CD4-positive, alpha-beta T cell treated with Interleukin-21 for 1 hour (primary cell): Measurements from ENCODE around the gene MMP7.
"Not testable (repeated sequence)": the region's sequence is repeated elsewhere in the genome, so short reads cannot be mapped to it uniquely, and the experiment has no call there.

Source experiments
- DNase-seq: peaks from one replicate; pipeline ENCODE4 v3.0.0-alpha.2; 2020

The MMP7 gene

DNA sequence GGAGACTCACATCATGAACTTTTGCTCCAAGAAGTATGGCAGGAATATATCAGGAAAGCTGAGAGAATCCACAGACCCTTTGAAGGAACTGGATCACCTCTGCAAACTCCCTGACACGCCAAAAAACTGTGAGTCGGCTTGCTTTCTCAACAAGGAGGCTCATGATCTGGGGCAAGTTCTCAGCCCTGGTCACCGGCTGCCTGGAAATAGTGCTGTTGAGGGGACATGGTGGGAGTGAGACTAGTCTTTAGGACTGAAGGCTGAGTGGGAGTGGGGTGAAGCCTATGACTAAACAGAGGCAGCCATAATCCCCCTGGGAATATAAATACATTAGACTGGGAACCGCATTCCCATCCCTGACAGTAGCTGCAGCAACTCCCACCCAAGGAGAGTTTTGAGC is 8.4 kb upstream of the MMP7 start:
- no peak for DNase-seq

- no peak for DNase-seq
Measured at GRCh38 chr11:102534261-102534872, 3.8 kb upstream of the MMP7 start.

- no peak for DNase-seq
Measured at GRCh38 chr11:102528618-102529017, 1.9 kb downstream of the MMP7 start.

DNA sequence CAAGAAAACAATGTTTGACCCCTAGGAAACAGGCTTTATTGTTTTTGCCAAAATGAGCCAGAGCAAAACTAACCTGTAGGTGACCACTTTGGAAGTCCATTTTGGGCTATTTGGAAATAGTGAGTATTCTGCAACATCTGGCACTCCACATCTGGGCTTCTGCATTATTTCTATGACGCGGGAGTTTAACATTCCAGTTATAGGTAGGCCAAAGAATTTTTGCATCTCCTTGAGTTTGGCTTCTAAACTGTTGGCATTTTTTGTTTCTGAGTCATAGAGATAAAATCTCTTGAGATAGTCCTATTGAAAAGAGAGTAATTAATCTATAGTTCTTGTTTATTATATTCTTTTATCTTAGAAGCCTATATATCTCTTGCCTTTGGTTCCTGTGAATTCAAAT is 2.9 kb downstream of the MMP7 start:
- no peak for DNase-seq

- no peak for DNase-seq
Measured at GRCh38 chr11:102527041-102527440, 3.5 kb downstream of the MMP7 start.

GRCh38 chr11:102523887-102524286 is 6.7 kb downstream of the MMP7 start:
- DNase-seq: no peak

DNA sequence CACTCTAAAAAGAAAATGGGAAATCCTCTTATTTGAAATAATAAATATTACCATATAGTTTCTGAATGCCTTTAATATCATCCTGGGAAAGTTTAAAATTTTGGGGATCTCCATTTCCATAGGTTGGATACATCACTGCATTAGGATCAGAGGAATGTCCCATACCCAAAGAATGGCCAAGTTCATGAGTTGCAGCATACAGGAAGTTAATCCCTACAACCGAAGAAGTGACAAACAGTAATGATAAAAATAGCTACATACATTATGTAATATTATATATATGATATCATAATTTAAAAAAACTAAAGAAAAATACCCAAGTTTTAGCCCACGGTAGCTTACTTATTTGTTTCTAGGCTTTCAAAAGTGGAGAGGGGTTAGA is 7.4 kb downstream of the MMP7 start:
- DNase-seq: no peak

DNA sequence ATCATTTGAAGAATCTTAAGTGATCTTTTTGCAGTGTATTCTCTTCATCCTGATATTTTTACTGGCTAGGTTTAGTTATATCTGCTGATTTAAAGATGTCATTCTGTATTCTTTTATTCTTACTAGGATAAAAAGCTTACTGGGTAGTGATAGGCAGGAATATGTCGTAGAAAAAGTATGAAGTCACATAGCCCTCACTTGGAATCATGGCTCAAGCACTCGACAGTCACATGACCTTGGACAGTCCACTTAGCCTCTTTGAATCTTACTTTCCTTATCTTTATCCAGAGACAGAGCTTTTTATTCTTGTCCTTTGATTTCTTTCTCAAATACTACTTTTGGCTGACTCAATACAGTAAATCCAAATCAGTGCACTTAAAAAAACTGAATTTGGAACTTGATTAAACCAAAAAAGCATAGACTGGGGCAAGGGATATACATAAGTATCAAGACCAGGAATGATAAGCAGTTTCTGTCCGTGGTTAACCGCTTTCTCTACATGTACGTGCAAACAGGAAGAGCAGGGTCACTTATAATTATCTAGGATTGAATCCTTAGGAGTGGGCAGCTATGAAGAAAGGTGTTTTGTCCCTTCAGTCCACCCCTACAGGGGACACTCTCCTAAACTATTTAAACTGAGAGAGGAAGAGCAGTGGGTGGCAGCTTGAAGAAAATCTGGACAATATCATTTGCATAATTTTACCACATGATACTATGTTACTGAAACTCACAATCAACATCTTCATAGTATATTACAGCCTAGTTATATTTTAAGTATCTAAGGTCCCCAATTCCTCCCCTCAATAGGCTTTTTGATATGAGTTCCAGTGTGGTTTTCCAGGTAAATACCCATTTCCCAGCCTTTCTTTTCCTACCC is 8.0 kb downstream of the MMP7 start:
- no peak for DNase-seq

- DNase-seq: no peak
Measured at GRCh38 chr11:102521121-102521520, 9.4 kb downstream of the MMP7 start.

- no peak for DNase-seq
Measured at GRCh38 chr11:102520514-102520913, 10.0 kb downstream of the MMP7 start.

- peak; percentile 8 for DNase-seq
Measured at GRCh38 chr11:102518296-102519094, 12.1 kb downstream of the MMP7 start.

GRCh38 chr11:102517670-102518069 is 12.9 kb downstream of the MMP7 start:
- DNase-seq: no peak

- no peak for DNase-seq
Measured at GRCh38 chr11:102516179-102516578, 14.4 kb downstream of the MMP7 start.

DNA sequence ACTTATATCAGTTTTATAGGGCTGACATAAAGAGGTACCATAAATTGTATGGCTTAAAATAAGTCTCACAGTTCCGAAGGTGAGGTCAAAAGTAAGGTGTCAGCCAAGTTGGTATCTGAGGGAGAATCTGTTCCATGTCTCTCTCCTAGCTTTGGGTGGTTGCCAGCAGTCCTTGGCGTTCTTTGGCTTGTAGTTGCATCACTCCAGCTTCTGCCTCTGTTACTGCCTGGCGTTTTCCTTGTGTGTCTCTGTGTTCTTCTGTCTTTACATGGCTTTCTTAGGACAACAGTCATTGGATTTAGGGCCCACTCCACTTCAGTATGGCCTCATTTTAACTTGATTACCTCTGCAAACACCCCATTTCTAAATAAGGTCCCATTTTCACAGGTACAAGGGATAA is 16.7 kb downstream of the MMP7 start:
- DNase-seq: no peak

GRCh38 chr11:102510439-102511135 is 20.0 kb downstream of the MMP7 start:
- no peak for DNase-seq

- DNase-seq: not testable (repeated sequence)
Measured at GRCh38 chr11:102502831-102503230, 27.7 kb downstream of the MMP7 start.

DNA sequence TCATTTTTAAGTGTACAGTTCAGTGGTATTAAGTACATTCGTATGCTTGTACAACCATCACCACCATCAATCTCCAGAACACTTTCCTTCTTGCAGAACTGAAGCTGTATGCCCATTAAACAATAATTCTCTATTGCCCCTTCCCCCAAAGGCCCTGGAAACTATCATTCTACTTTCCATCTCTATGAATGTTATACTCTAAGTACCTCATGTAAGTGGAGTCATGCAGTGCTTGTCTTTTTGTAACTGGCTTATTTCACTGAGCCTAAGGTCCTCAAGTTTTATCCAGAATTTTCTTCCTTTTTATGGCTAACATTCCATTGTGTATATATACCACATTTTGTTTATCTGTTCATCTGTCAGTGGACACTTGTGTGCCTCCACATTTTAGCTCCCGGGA is 29.7 kb downstream of the MMP7 start:
- no peak for DNase-seq

DNA sequence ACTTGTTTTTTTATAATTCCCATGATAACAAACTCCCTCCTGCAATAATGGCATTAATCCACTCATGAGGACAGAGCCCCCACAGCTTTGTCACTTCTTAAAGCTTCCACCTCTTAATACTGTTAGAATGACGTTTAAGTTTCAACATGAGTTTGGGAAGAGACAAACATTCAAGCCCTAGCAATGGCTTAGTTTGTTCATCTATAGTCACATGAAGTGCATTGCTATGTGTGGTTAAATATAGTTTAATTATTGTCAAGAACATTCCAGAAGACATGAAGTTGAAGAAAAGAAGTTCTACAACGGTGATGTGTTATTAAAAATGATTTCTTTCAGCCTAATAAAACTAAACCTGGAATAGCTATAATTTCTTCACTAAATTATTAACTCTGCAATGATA is 30.6 kb downstream of the MMP7 start:
- no peak for DNase-seq

GRCh38 chr11:102499151-102499550 is 31.4 kb downstream of the MMP7 start:
- no peak for DNase-seq

GRCh38 chr11:102497061-102497460 is 33.5 kb downstream of the MMP7 start:
- DNase-seq: no peak

- DNase-seq: peak; percentile 80
Measured at GRCh38 chr11:102495161-102496042, 35.1 kb downstream of the MMP7 start.

DNA sequence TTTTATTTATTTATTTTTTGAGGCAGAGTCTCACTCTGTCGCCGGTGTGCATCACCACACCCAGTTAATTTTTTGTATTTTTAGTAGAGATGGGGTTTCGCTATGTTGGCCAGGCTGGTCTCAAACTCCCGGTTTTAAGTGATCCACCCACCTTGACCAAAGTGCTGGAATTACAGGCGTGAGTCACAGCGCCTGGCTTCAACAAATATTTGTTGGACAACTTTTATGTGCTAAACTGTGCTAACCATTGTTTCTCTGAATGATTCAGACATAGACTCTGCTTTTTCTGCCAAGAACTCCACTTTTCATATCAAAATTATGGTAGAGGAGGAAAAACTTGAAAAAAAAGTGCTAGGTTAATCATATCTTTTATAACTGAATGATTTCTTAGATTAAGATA is 36.3 kb downstream of the MMP7 start:
- DNase-seq: no peak
